H9 (cell line): ENCODE data around the gene TUBB4B. TPM values are rescaled to one million over a fixed set of nuclear protein-coding genes. Genes with fewer than 3 reads are reported as not detected.

Experiments
- DNase-seq: peaks from one replicate; pipeline ENCODE4 v3.0.0-alpha.2; 2017
- H2AFZ ChIP-seq: one replicate; pipeline ENCODE4 v1.6.1; 2013; ENCODE audit warnings: mild to moderate bottlenecking, low read length, control low read depth, moderate library complexity
- H2AK5ac ChIP-seq: 2 replicates; pipeline ENCODE4 v1.6.1; 2013; ENCODE audit warnings: low read length, control low read depth, mixed read lengths; ENCODE audit not compliant: insufficient read length
- H2BK120ac ChIP-seq: one replicate; pipeline ENCODE4 v1.6.1; 2013; ENCODE audit warnings: low read depth, mild to moderate bottlenecking, low read length, control low read depth, inconsistent platforms; ENCODE audit not compliant: poor library complexity, severe bottlenecking
- H2BK12ac ChIP-seq: 2 replicates; pipeline ENCODE4 v1.6.1; 2013; ENCODE audit warnings: low read length, control low read depth, mixed read lengths, low read depth; ENCODE audit not compliant: insufficient read length
- H2BK15ac ChIP-seq: 2 replicates; pipeline ENCODE4 v1.6.1; 2013; ENCODE audit warnings: low read depth, low read length, control low read depth
- H2BK20ac ChIP-seq: one replicate; pipeline ENCODE4 v1.6.1; 2013; ENCODE audit warnings: low read depth, mild to moderate bottlenecking, low read length, control low read depth, inconsistent platforms; ENCODE audit not compliant: poor library complexity, severe bottlenecking
- H2BK5ac ChIP-seq: 2 replicates; pipeline ENCODE4 v1.6.1; 2013; ENCODE audit warnings: low read length, control low read depth, mixed read lengths; ENCODE audit not compliant: insufficient read length
- H3K14ac ChIP-seq: 2 replicates; pipeline ENCODE4 v1.6.1; 2013; ENCODE audit warnings: low read length, control low read depth; ENCODE audit not compliant: insufficient read depth
- H3K18ac ChIP-seq: 2 replicates; pipeline ENCODE4 v1.6.1; 2013; ENCODE audit warnings: low read depth, mild to moderate bottlenecking, mixed read lengths, low read length, control low read depth; ENCODE audit not compliant: insufficient read length
- H3K23ac ChIP-seq: 2 replicates; pipeline ENCODE4 v1.6.1; 2013; ENCODE audit warnings: low read length, control low read depth, mixed read lengths, low read depth; ENCODE audit not compliant: insufficient read length
- H3K23me2 ChIP-seq: 2 replicates; pipeline ENCODE4 v1.6.1; 2013; ENCODE audit warnings: low read depth, mild to moderate bottlenecking, mixed read lengths, low read length, control low read depth; ENCODE audit not compliant: insufficient read length, poor library complexity, severe bottlenecking
- H3K27ac ChIP-seq: 2 replicates; pipeline ENCODE4 v1.5.1; 2013; ENCODE audit warnings: low read length, control low read depth, mixed read lengths, low read depth; ENCODE audit not compliant: insufficient read length
- H3K27me3 ChIP-seq: 2 replicates; pipeline ENCODE4 v1.6.1; 2013; ENCODE audit warnings: low read length, control low read depth, inconsistent platforms; ENCODE audit not compliant: insufficient read depth
- H3K4ac ChIP-seq: 2 replicates; pipeline ENCODE4 v1.6.1; 2013; ENCODE audit warnings: low read depth, mild to moderate bottlenecking, control low read depth, inconsistent platforms, low read length, moderate library complexity
- H3K4me1 ChIP-seq: 2 replicates; pipeline ENCODE4 v1.6.1; 2013; ENCODE audit warnings: low read length, control low read depth, inconsistent platforms; ENCODE audit not compliant: insufficient read depth
- H3K4me2 ChIP-seq: 2 replicates; pipeline ENCODE4 v1.6.1; 2013; ENCODE audit warnings: low read length, control low read depth, mixed read lengths; ENCODE audit not compliant: insufficient read length, insufficient read depth
- H3K56ac ChIP-seq: 2 replicates; pipeline ENCODE4 v1.6.1; 2013; ENCODE audit warnings: low read depth, mild to moderate bottlenecking, mixed read lengths, low read length, control low read depth; ENCODE audit not compliant: insufficient read length
- H3K79me1 ChIP-seq: 2 replicates; pipeline ENCODE4 v1.6.1; 2013; ENCODE audit warnings: low read depth, mild to moderate bottlenecking, moderate library complexity, low read length, control low read depth, inconsistent platforms; ENCODE audit not compliant: insufficient read depth, poor library complexity, severe bottlenecking
- H3K79me2 ChIP-seq: 2 replicates; pipeline ENCODE4 v1.6.1; 2013; ENCODE audit warnings: low read length, control low read depth, inconsistent platforms; ENCODE audit not compliant: insufficient read depth
- H3K9ac ChIP-seq: 2 replicates; pipeline ENCODE4 v1.6.1; 2013; ENCODE audit warnings: low read length, control low read depth, mixed read lengths; ENCODE audit not compliant: insufficient read length; ENCODE audit errors: extremely low read depth
- H3K9me3 ChIP-seq: one replicate; pipeline ENCODE4 v1.6.1; 2013; ENCODE audit warnings: low read depth, low read length, inconsistent platforms; ENCODE audit not compliant: control insufficient read depth
- H3T11ph ChIP-seq: one replicate; pipeline ENCODE4 v1.6.1; 2013; ENCODE audit warnings: mild to moderate bottlenecking, low read length, control low read depth, inconsistent platforms
- H4K20me1 ChIP-seq: one replicate; pipeline ENCODE4 v1.6.1; 2013; ENCODE audit not compliant: control insufficient read depth, insufficient read length, insufficient read depth
- H4K5ac ChIP-seq: 2 replicates; pipeline ENCODE4 v1.6.1; 2013; ENCODE audit warnings: low read depth, mild to moderate bottlenecking, mixed read lengths, low read length, control low read depth; ENCODE audit not compliant: insufficient read length
- H4K8ac ChIP-seq: replicated peaks from 2 replicates; pipeline ENCODE4 v1.6.1; 2013; ENCODE audit warnings: low read length, control low read depth, mixed read lengths, low read depth; ENCODE audit not compliant: insufficient read length
- H4K91ac ChIP-seq: 2 replicates; pipeline ENCODE4 v1.6.1; 2013; ENCODE audit warnings: low read depth, mild to moderate bottlenecking, moderate library complexity, mixed read lengths, low read length, control low read depth; ENCODE audit not compliant: insufficient read length
- H3K27ac Mint-ChIP-seq, 3 experiments: 2 replicates in 2 of 3; 3 replicates in 1 of 3; pipeline ENCODE4 v1.8.0; 2020 to 2021; ENCODE audit warnings: mixed read lengths in 3 of 3, mild to moderate bottlenecking in 1 of 3, moderate library complexity in 1 of 3
- H3K27me3 Mint-ChIP-seq: 2 replicates; pipeline ENCODE4 v1.8.0; 2021; ENCODE audit warnings: low read depth, mild to moderate bottlenecking, moderate library complexity, mixed read lengths
- H3K36me3 Mint-ChIP-seq, 3 experiments: 2 replicates in 2 of 3; 3 replicates in 1 of 3; pipeline ENCODE4 v1.8.0; 2020 to 2021; ENCODE audit warnings: low read depth in 3 of 3, mixed read lengths in 3 of 3; ENCODE audit not compliant: insufficient read depth in 1 of 3
- H3K4me1 Mint-ChIP-seq, 2 experiments: 2 replicates each; pipeline ENCODE4 v1.8.0; 2020; ENCODE audit warnings: mixed read lengths in 2 of 2
- H3K4me3 Mint-ChIP-seq, 2 experiments: 2 replicates in 1 of 2; 3 replicates in 1 of 2; pipeline ENCODE4 v1.8.0; 2020 to 2021; ENCODE audit warnings: mild to moderate bottlenecking in 2 of 2, mixed read lengths in 2 of 2, moderate library complexity in 1 of 2
- H3K9me3 Mint-ChIP-seq, 2 experiments: 2 replicates in 1 of 2; 3 replicates in 1 of 2; pipeline ENCODE4 v1.8.0; 2020; ENCODE audit warnings: mild to moderate bottlenecking in 2 of 2, mixed read lengths in 2 of 2, moderate library complexity in 1 of 2
- CTCF ChIP-seq: fragments of 200-600 bp; sonication (generic); conservative IDR thresholded peaks from 3 replicates; pipeline ENCODE4 v1.8.0; 2021; ENCODE audit warnings: antibody characterized with exemption, mild to moderate bottlenecking
- WGBS: extraction: QIAGEN DNeasy Blood & Tissue Kit; methylation state at CpG from one replicate; pipeline ENCODE4 v1.1.7; 2013; ENCODE audit warnings: missing lambda C conversion rate, low lambda C conversion rate, mixed read lengths; ENCODE audit not compliant: insufficient read length; ENCODE audit errors: extremely low coverage; 5-methylcytosine and 5-hydroxymethylcytosine counted together
- total RNA-seq: library from RNA; stranded (reverse); gene quantifications from 2 replicates; pipeline ENCODE4 v1.2.1, GENCODE V29; 2021

The TUBB4B gene
- total RNA-seq, 1 experiment from 2014 or later, result 378 TPM

- peak; percentile 66 for TF ChIP-seq CTCF
- Histone ChIP-seq H3K23ac (no peak overlapping the region), H4K8ac (no peak overlapping the region), H3K4me1 (no peaks in the 10 kb centered on the region), H2BK20ac (no peak overlapping the region), H2BK120ac (no peak overlapping the region), H3K14ac (no peak overlapping the region; the same call in 1 of the 2 replicates), H2AK5ac (no peak overlapping the region), H4K5ac (no peak overlapping the region), H3K4me2 (peak overlapping the region; percentile 38), H3K79me1 (no peaks in the 10 kb centered on the region), H3K23me2 (peaks cover 12% of the 10 kb centered on the region), H2BK15ac (no peak overlapping the region; the same call in 1 of the 2 replicates), H3K27ac (no peak overlapping the region), H3K18ac (no peak overlapping the region), H3T11ph (no peak overlapping the region), H4K91ac (no peak overlapping the region), H3K56ac (no peak overlapping the region), H2BK5ac (no peak overlapping the region), H3K79me2 (no peaks in the 10 kb centered on the region), H2BK12ac (no peak overlapping the region), H3K9me3 (no peaks in the 10 kb centered on the region), H3K27me3 (no peaks in the 10 kb centered on the region), H2AFZ (no peak overlapping the region), H3K9ac (no peak overlapping the region), H4K20me1 (no peaks in the 10 kb centered on the region), H3K4ac (no peak overlapping the region)
- H3K4me1 Mint-ChIP-seq, result peaks cover 10 to 14% of the 10 kb centered on the region in 2 experiments
- WGBS, result no CpG with 5 or more reads among the region's 85 CpGs
- peaks cover 16% of the 10 kb centered on the region for H3K27me3 Mint-ChIP-seq
- no peak overlapping the region for H3K27ac Mint-ChIP-seq
- H3K36me3 Mint-ChIP-seq, result peaks cover 0 to 1% (median 0%) of the 10 kb centered on the region in 3 experiments; a peak in 1 of 7 replicates
- H3K4me3 Mint-ChIP-seq, result peak overlapping the region; percentile 24 to 46; a peak in 3 of 5 replicates
- DNase-seq, result peak; percentile 65
- no peaks in the 10 kb centered on the region; a peak in 2 of 5 replicates for H3K9me3 Mint-ChIP-seq
Observed at GRCh38 chr9:137280474-137281344, 39.6 kb downstream of the TUBB4B start.
